H1 (cell line): ENCODE results near the gene DYNLT1. TPM values are rescaled to one million over a fixed set of nuclear protein-coding genes. Genes with fewer than 3 reads are reported as not detected.

ENCODE experiments used
- CTBP2 ChIP-seq: IDR thresholded peaks from 2 replicates; pipeline ENCODE4 v1.7.0; 2011; ENCODE audit warnings: borderline replicate concordance, mild to moderate bottlenecking, moderate library complexity, mixed read lengths, low read length; ENCODE audit not compliant: insufficient read depth, insufficient read length
- GABPA ChIP-seq: IDR thresholded peaks from 2 replicates; pipeline ENCODE4 v1.6.1; 2011; ENCODE audit warnings: mild to moderate bottlenecking, low read length, moderate library complexity, borderline replicate concordance; ENCODE audit not compliant: insufficient read depth
- HDAC6 ChIP-seq: IDR thresholded peaks from one replicate; pipeline ENCODE4 v1.7.1; 2012; ENCODE audit warnings: low read depth, mild to moderate bottlenecking, inconsistent platforms, low read length, moderate library complexity
- SP4 ChIP-seq: IDR thresholded peaks from 2 replicates; pipeline ENCODE4 v1.6.1; 2012; ENCODE audit warnings: low read length, inconsistent platforms
- TCF12 ChIP-seq: IDR thresholded peaks from 2 replicates; pipeline ENCODE4 v1.6.1; 2011; ENCODE audit warnings: low read depth, mild to moderate bottlenecking, low read length
- polyA plus RNA-seq, 7 experiments: library from polyadenylated mRNA; depleted of rRNA in 3 of 7; stranded (reverse) in 5 of 7; unstranded in 2 of 7; fragments of >200 nt in 5 of 7; fragments of 200-250 nt in 2 of 7; gene quantifications; 1 replicate in 5 of 7; 2 replicates in 1 of 7; 4 replicates in 1 of 7; pipeline versions ENCODE4 v1.2.1 to v1.2.3, GENCODE V29; 2011 to 2013; ENCODE audit warnings: missing spikeins in 2 of 7, mixed read lengths in 2 of 7
- total RNA-seq: library from RNA; stranded (reverse); fragmentation: NEBNext Ultra II Directional; extraction: Animal tissue kit (Norgen Biotek cat#: 25700); gene quantifications from 2 replicates; pipeline ENCODE4 v1.2.1, GENCODE V29; 2021

DYNLT1 gene
- total and polyA plus RNA-seq, 2 of the 8 experiments (the other 6 are each of a cell fraction or from before 2014, with no cell fraction given) = 119 to 245 TPM

- TF ChIP-seq GABPA (no peak), SP4 (no peak), HDAC6 (no peak), CTBP2 (no peak), TCF12 (no peak)
Measured at GRCh38 chr6:158609455-158610155, 34.9 kb downstream of the DYNLT1 start (continued).
